Activated CD8-positive, alpha-beta memory T cell treated with anti-CD3 and anti-CD28 coated beads, Interleukin-2, amount 50 U/mL, for 48 hours (primary cell): ENCODE measurements around the gene EEF1AKMT4.

ENCODE experiments used
- DNase-seq: peaks from one replicate; pipeline ENCODE4 v3.0.0-alpha.2; 2020

EEF1AKMT4 gene

DNA sequence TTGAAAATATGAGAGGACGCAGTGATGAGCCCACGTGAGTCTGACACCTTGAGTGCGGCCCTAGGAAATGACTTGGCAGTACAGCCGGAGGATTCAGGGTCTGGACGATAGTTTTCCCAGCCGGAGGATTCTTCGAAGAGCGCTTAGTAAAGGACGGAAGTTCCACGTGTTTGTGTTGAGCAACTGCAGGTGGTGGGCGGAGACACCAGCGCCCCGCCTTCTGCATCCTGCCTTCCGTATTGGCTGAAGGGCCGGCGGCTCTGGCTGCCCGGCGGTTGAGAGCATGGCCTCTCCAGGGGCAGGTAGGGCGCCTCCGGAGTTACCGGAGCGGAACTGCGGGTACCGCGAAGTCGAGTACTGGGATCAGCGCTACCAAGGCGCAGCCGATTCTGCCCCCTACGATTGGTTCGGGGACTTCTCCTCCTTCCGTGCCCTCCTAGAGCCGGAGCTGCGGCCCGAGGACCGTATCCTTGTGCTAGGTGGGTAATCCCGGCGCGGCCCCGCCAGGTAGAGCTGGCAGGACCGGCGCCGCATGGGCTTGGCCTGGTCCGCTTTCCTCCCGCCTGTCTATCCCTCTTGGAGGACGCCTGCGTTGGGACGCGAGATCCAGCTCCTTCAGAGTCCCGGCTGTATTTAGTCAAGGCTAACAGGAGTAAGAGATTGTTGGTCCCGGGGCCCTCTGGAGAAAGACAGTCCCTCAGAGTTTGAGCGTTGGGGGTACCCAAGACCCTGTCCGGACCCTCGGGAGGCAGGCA is at the start of gene EEF1AKMT4:
Gene EEF1AKMT4, plus strand, starts transcription at position 261 of the 755 bp plus-strand sequence. Its CDS starts 23 bp downstream, at position 284.
- DNase-seq = peak; percentile 94

DNA sequence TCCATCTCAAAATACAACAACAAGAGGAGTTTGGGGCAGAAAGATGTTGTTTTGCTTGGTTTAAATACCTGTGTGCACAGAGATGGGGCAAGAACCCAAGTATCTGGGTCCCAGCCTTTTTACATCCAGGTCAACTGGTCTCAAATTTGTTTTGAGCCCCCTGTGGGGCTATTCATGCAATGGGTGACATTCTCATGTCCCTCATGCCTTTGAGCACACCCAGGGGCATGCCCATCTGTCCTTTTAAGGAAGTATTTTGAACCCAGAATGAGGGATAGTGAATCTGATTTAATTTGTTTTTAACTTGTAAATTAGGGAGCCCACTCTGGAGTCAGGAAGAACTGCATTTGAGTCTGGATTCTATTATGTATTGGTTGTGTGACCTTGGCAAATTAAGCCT is 48.6 kb upstream of the EEF1AKMT4 start:
- no peak for DNase-seq

DNA sequence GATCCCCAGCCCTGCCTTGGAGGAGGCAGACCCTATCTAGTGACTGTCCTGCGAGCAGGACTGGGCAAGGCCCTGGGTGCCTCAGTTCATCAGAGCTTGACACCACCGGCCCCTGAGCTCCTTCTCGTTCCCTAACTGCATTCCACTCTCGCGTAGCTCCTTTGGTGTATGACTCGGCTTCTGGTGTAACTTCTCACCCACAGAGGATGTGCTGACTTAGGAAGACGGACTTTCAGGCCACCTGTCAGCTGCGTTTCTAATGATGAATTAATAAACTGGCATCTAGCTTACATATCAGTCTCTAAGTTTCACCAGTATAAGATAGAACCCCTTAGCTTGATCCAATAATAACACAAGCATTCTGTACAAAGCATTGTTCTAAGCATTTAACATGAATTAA is 45.9 kb upstream of the EEF1AKMT4 start:
- DNase-seq = no peak

DNA sequence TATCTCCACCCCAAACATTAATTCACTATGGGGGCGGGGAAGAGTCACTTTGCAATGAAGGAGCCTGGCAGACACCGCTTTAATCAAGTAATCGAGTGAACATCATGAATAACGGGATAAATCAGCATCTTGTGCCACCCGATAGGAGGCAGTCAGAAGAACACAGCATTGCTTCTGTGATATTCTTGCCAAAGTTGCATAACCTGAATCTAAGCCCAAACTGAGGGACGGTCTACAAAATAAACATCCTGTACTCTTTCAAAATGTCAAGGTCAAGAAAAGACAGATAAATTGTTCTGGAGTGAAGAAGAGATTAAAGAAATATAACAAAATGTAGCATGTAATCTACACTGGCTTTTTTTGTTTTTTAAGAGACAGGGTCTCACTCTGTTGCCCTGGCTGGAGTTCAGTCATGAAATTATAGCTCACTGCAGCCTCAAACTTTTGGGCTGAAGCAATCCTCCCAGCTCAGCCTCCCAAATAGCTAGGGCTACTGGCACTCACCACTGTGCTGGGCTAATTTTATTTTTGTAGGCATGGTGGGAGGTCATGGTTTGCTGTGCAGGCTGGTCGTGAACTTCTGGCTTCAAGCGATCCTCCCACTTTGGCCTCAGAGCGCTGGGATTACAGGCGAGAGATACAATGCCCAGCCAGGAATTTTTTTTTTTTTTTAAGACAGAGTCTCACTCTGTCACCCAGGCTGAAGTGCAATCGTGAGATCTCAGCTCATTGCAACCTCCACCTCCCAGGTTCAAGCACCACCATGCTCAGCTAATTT is 40.1 kb upstream of the EEF1AKMT4 start:
- no peak for DNase-seq

DNA sequence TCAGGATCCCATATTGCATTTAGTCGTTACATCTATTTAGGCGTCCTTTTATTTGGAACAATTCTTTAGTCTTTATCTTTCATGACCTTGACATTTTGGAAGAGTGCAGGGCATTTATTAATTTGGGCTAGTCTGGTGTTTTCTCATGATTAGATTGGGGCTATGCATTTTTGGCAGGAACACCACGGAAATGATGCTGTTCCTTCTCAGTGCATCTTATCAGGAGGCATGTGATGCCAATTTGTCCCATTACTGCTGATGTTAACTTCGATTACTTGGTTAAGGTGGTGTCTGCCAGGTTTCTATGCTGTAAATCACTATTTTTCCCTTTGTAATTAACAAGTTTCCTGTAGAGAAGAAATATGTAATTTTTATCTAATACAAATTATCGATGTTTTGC is 38.2 kb upstream of the EEF1AKMT4 start:
- DNase-seq = no peak

DNA sequence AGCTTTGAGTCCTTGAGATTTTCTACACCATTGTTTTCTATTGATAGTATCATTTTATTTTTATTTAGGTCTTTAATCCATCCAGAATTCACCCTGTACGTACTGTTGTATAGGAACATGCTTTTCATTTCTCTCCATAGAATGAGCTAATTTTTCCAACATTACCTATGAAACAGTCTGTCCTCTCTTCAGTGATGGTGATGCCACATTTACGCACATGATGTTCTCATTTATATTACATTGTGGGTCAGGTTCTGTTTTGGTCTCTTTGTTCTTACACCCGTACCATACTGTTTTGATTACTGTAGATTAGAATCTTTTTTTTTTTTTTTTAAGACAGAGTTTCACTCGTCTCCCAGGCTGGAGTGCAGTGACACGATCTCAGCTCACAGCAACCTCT is 37.8 kb upstream of the EEF1AKMT4 start:
- DNase-seq = no peak

DNA sequence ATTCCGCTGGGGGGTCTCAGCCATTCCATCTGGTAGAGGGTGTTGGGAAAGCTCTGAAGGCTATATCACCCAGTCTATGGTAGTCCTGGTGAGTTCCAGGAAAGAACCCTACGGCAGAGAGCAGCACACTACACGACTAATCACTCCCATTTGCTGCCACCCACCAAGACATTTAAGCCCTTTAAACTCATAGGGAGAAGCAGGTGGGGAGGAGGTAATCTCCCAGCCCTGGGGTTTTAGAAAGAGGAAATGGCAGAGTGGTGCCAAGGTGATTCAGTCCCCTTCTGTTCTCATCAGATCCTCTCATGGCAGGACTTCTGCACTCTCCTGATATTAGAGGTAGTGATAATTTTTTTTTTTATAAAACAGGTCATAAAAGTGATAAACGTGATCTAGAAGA is 30.7 kb upstream of the EEF1AKMT4 start:
- no peak for DNase-seq

DNA sequence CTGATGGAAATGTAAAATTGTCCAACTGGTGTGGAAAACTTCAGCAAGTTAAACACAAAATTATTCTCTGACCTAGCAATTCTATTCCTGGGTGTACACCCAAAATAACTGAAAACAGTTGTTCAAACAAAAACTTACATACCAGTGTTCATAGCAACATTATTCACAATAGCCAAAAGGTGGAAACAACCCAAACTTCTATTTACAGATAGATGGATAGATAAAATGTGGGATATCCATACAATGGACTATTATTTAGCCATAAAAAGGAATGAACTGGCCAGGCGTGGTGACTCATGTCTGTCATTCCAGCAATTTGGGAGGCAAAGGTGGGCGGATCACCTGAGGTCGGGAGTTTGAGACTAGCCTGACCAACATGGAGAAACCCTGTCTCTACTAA is 27.0 kb upstream of the EEF1AKMT4 start:
- no peak for DNase-seq

DNA sequence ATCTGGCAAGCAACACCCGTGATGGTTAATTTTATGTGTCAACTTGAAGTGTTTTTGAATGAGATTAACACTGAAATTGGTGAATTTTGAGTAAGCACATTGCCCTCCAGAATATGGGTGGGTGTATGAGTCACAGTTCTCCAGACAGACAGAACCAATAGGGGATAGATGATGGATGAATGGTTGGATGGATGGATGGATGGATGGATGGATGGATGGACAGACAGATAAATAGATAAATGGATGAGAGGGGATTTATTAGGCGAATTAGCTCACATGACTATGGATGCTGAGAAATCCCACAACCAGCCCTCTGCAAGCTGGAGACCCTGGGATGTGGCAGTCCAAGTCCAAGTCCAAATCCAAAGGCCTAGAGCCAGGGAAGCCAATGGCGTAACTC is 25.5 kb upstream of the EEF1AKMT4 start:
- no peak for DNase-seq

DNA sequence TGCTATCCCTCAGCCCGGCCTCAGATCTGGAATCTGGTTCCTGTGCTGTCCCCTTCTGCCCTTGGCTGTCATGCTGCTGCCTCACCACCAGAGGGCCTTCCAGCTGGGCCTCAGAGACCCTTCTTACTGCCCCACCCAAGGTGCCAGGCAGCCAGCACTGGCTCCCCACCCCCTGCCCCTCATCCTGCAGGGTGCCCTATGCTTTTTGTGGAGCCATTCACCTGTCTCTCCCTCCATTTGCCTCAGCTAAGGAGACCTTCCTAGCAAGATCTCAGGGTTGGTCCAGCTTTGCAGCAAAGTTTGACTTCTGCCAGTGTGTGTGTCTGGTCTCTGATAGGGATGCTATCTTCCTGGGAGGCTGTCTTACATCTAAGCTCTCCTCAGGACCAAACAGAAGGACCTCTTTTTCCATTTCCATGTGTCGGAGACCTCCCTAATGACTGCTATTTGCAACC is 22.0 kb upstream of the EEF1AKMT4 start:
- DNase-seq = peak; percentile 80

DNA sequence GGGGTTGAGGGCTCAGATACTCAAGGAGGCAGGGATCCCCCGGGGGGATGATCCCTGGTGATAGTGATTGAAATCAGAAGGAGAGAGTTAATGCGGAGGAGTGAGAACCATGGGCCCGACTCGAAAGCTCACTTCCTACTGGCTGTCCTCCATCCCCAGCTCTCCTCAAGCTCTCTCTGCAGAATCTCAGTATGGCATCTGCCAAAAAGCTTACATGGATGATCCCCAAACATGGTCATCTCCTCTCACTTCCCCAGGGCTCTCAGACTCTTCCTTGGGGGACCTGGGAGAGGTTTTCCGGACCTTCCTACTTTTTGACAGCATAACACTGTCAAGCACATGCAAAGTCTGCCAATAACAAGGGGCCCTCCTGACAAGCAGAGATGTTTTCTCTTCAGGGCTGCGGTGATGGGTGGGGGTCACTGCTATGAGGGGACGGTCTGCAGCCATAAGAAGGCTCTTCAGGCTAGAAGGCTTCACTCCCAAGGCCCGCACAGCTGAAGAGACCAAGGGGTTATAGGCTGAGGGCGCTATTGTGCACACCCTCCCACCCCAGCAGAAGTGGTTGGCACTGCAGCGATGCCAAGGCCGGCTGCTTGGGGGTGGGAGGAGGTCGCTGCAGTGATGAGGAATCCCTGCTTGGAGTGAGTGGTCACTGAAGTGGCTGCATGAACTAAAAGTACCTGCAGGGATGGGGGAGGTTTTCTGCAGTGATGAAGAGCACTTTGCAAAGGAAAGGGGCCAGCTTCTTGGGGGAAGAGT is 20.9 kb upstream of the EEF1AKMT4 start:
- DNase-seq = no peak

DNA sequence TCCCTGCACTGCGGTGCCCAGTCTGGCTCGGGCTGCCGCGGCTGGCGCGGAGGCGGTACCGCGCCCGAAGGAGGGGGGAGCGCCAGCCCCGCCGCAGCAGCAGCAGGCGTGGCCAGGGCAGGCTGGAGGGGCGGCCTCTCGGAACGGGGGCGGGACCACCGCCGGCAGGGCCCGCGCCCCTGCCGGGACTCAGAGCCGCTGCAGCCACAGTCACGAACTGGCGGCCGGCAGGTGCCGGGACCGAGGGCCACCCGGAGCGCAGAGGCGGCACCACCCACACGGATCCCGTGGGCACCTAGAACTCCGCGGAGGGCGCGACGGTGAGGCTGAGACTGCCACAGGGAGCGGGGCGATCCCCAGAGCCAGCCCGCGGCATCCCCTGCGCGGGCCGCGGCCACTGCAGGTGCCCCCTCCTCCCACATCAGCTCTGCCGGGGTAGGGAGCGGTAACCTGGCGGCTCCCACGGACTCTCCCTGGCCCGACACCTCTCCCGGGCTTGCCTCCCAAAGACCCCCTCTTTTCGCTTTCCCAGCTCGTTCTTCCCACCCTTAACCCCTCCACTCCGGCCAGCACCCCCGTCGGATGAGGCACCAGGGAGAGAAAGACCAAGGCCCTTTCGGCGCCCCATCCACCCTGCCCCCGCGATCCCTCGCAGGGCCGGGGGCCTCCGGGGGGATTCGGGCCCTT is 19.9 kb upstream of the EEF1AKMT4 start, which contains the start of gene VWA5B2:
Gene VWA5B2, plus strand, starts transcription at position 192 of the 687 bp plus-strand sequence. CDS start 944 bp downstream, outside the sequence.
- peak; percentile 83 for DNase-seq

DNA sequence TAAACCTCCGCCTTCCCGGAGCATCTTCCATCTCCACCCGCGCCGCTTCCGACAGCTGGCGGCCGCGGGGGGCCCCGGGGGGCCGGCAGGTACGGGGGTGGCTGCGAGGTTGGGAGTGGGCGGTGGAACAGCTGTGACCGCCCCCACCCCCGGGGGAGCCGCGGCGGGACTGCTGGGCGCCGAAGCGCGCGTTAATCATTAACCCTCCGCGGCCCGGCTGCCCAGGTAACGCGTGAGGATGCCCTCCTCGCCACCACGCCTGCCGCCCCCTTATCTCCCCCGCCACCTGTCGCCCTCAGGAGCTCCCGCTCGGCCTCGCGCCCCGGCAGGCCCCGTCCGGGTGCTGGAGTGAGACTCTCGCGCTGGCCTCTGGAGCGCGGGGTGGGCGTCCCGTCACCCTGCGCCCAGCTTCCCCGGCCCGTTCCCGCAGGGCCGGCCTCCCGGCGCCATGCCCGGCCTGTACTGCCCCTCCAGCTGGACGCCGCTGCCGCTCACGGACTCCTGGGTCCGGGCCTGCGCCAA is 19.3 kb upstream of the EEF1AKMT4 start:
- no peak for DNase-seq

DNA sequence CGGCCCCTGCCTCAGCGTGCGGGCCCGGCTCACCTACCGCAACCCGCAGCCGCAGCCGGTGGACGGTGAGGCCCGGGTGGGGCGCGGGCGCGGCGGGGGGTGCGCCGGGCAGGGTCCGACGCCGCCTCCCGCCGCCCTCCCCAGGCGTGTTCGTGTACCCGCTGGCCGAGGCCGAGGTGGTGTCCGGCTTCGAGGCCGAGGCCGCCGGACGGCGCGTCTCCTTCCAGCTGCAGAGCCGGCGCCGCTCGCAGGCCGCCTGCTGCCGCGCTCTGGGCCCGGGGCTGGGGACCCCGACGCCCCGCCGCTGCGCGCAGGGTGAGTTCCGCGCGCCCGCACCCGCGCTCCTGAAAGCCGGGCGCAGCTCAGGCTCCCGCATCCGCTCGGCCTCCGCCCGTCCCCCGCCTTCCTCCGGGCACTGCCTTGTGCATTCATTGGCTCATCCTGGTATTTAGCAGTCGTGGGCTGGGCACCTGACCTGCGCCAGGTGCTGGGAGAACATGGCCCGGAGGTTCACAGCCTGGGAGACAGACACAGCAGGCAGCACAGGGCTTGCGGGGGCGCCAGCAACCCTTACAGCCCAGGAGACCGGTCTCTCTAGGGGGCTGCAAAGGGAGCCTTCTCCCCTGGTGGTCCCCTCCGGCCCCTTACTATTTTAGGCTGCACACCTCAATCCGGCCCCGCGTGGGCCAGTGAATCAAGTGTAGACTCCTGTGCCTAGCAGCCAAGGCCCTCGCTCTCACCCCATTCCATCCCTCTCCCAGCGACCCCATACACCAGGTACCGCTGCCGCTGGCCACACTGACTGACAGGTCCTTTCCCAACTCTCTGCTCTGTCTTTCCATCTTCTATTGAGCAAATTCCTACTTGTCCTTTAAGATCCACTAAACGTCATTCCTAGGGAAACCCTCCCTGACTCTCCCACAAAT is 18.6 kb upstream of the EEF1AKMT4 start:
- DNase-seq = no peak

DNA sequence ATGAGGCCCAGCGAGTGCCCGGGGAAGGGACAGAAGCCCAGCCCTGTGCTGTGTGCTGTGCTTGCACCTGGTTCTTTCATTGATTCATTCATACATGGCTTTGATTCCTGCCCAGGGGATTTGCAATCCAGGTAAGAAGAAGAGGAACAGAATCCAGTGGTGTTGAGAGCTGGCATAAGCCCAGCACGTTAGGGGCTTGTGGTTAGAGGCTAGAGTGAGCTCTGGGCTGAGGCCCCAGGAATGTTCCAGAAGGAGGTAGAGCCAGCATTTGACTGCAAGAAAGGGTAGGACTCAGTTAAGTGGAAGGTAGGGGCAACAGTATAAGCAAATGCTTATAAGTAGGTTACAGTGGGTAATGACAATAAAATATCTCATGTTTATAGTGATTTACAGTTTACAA is 17.8 kb upstream of the EEF1AKMT4 start:
- DNase-seq = no peak

DNA sequence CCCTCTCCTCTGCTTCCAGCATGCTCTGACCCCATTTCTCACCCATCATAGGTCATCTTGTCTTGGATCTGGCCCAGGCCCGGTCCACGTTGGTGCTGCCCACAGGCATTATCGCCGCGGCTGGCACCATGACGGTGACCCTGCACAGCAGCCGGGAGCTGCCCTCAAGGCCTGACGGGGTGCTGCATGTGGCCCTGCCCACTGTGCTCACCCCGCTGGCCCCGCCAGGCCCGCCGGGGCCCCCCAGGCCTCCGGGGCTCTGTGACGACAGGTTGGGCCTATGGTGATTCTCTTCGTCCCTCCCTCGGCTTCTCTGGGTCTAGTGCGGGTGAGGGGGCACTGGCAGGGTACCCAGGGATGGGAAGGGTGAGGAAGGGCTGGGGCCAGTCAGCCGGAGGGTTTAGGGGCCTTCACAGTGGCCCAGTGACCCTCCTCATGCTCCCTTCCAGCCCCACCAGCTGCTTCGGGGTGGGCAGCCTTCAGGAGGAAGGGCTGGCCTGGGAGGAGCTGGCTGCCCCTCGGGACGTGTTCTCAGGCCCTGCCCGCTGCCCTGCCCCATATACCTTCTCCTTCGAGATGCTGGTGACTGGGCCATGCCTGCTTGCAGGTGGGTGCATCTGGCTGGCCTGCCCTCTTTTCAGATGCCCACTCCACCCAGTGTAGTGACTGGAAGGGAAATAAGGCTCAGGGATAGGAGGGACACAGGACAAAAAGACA is 16.2 kb upstream of the EEF1AKMT4 start:
- no peak for DNase-seq

DNA sequence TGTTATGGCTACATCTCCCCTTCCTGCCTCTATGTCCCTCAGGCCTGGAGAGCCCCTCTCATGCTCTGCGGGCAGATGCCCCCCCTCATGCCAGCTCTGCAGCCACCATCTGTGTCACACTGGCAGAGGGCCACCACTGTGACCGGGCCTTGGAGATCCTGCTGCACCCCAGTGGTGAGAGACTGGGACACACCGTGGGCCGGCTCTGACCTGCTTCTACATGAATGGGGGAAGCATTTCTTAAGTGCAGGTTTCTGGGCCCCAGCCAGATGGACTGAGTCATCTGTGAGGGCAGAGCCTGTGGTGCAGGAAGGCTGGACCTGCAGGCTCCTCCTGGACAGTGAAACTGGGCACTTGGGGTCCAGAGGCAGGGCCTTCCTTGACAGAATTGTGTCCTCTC is 15.2 kb upstream of the EEF1AKMT4 start:
- DNase-seq = no peak

DNA sequence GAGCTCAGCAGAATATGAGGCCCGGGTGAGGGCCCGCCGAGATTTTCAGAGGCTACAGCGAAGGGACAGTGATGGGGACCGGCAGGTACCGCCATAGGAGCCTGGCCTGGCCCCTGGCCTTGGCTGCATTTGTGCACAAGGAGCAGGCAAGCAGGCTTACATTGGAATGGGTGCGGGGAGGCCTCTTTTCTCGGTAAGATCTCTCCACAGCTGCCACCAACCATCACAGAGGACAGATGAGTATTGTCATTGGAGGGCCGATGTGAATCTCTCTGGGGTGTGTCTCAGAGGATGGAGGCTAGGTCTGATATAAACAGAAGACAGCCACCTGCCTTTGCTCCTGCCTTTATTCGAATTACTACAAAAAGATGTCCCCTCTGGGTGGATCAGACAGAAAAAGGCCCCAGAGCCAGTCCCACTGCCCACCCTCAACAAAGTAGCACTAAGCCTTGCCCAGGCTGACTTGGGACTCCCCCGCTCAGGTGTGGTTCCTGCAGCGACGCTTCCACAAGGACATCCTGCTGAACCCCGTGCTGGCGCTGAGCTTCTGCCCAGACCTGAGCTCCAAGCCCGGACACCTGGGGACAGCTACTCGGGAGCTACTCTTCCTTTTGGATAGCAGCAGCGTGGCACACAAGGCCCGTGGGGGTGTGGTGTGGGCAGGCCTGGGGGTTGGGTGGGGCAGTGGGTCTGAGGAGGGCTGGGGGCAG is 14.6 kb upstream of the EEF1AKMT4 start:
- no peak for DNase-seq

DNA sequence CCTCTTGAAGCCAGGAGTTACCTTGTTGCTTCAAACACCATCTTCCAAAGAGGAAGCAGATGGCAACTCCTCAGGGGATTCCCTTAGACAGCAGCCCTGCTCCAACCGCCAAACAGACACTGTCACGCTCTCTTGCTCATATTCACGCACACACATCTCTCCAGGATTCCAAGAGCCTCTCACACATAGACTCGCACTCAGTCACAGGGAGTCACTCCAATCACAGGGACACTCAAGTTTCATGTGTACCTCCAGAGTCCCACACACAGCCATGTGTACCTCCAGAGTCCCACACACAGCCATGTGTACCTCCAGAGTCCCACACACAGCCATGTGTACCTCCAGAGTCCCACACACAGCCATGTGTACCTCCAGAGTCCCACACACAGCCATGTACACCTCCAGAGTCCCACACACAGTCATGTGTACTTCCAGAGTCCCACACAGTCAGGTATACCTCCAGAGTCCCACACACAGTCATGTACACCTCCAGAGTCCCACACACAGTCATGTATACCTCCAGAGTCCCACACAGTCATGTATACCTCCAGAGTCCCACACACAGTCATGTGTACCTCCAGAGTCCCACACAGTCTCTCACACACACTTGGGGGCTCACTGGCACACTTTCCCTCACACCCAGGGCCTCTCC is 14.0 kb upstream of the EEF1AKMT4 start:
- DNase-seq = no peak
